HTR-8/SVneo (cell line): Measurements from ENCODE around the gene TDRD9.

Experiments used
- DNase-seq: peaks from one replicate; pipeline ENCODE4 v3.0.0; 2011; ENCODE audit warnings: low spot score, mixed read lengths; ENCODE audit not compliant: insufficient read length
- FAIRE-seq: peaks from 2 replicates; lab custom pipeline; 2011; peaks lifted over from hg19 to GRCh38; lab: Jason Lieb, UNC

TDRD9 gene

GRCh38 chr14:104051092-104051813 is 123.0 kb downstream of the TDRD9 start:
- DNase-seq (no peak), FAIRE-seq (no peak)

- no peak for DNase-seq
- FAIRE-seq: no peak
These were observed 126.1 kb downstream of the TDRD9 start for GRCh38 chr14:104054222-104054905.

- DNase-seq: no peak
- FAIRE-seq: no peak
These were observed 134.0 kb downstream of the TDRD9 start for GRCh38 chr14:104062281-104062680.

- FAIRE-seq (no peak), DNase-seq (no peak)
These were observed 135.7 kb downstream of the TDRD9 start for GRCh38 chr14:104064003-104064402.

GRCh38 chr14:104066279-104066678 is 138.0 kb downstream of the TDRD9 start:
- DNase-seq (no peak), FAIRE-seq (no peak)

GRCh38 chr14:104066719-104067295 is 138.6 kb downstream of the TDRD9 start:
- DNase-seq (no peak), FAIRE-seq (no peak)

GRCh38 chr14:104069541-104069940 is 141.3 kb downstream of the TDRD9 start:
- FAIRE-seq: no peak

GRCh38 chr14:104072586-104072985 is 144.3 kb downstream of the TDRD9 start:
- FAIRE-seq: no peak
- DNase-seq: peak; percentile 46

More at GRCh38 chr14:104069541-104069940, 141.3 kb downstream of the TDRD9 start:
- DNase-seq: no peak

- DNase-seq (no peak), FAIRE-seq (no peak)
These were observed 145.5 kb downstream of the TDRD9 start for GRCh38 chr14:104073764-104074163.

GRCh38 chr14:104075530-104076151 is 147.4 kb downstream of the TDRD9 start:
- FAIRE-seq (no peak), DNase-seq (no peak)

- no peak for DNase-seq
- no peak for FAIRE-seq
These were observed 148.5 kb downstream of the TDRD9 start for GRCh38 chr14:104076743-104077142.

- FAIRE-seq (peak; percentile 91), DNase-seq (peak; percentile 94)
These were observed 149.8 kb downstream of the TDRD9 start for GRCh38 chr14:104078031-104078455.

- FAIRE-seq (no peak), DNase-seq (no peak)
These were observed 152.4 kb downstream of the TDRD9 start for GRCh38 chr14:104080376-104081260.

GRCh38 chr14:104081261-104081835 is 153.1 kb downstream of the TDRD9 start:
- FAIRE-seq (no peak), DNase-seq (no peak)

GRCh38 chr14:104081951-104082464 is 153.8 kb downstream of the TDRD9 start:
- FAIRE-seq (no peak), DNase-seq (no peak)

GRCh38 chr14:104082807-104083206 is 154.6 kb downstream of the TDRD9 start:
- no peak for DNase-seq
- no peak for FAIRE-seq

- DNase-seq (no peak), FAIRE-seq (no peak)
These were observed 156.2 kb downstream of the TDRD9 start for GRCh38 chr14:104084251-104085002.

- FAIRE-seq: no peak
- no peak for DNase-seq
These were observed 157.0 kb downstream of the TDRD9 start, which contains the start of gene ASPG for GRCh38 chr14:104085032-104085888. TSS of gene ASPG (plus strand) at chr14:104085700. CDS start at chr14:104085771, 71 bp downstream.
